ENCODE data around the gene POLR3G. TPM values are rescaled to one million over a fixed set of nuclear protein-coding genes. Genes with fewer than 3 reads are reported as not detected.

Gene POLR3G
- total and polyA plus RNA-seq, 7 donors, result 0.46 to 5.8 (median 1.8) TPM

DNA sequence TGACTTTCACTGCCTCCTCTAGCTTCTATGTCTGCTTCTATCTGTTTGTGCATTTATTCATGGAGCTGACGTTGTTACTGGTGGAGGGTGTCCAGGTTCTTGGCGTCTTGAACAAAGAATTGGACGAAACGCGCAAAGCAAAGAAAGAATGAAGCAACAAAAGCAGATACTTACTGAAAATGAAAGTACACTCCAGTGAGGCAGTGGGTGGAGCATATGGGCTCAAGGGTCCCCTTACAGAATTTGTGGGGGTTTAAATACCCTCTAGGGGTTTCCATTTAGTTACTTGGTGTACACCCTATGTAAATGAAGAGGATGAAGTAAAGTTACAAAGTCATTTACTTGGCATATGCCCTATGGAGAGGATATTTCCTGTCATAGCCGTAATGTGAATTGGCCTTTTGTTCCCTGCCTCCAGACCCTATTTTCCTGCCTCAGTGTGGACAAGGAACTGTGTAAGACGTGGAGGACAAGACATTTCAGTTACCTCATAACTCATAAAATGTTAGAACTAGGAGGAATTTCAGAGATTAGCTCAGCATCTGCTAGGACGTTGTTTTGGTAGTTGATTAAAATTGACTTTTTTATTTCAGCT is 3.1 kb downstream of the POLR3G start:
- Histone ChIP-seq H3K27me3 (no peaks in the 10 kb centered on the region), H3K4me1 (peaks cover 0 to 20% (median 16%) of the 10 kb centered on the region in 4 donors), H3K4me3 (peak overlapping the region in 1 of 4 donors; percentile 2), H3K36me3 (no peaks in the 10 kb centered on the region), H3K27ac (peak overlapping the region in 1 of 4 donors; percentile 36), H3K9me3 (no peaks in the 10 kb centered on the region)
- WGBS, 2 donors, result 87% methylated on average over 8 of the region's 8 CpGs
- no peak for DNase-seq
- TF ChIP-seq, protein P1, sequence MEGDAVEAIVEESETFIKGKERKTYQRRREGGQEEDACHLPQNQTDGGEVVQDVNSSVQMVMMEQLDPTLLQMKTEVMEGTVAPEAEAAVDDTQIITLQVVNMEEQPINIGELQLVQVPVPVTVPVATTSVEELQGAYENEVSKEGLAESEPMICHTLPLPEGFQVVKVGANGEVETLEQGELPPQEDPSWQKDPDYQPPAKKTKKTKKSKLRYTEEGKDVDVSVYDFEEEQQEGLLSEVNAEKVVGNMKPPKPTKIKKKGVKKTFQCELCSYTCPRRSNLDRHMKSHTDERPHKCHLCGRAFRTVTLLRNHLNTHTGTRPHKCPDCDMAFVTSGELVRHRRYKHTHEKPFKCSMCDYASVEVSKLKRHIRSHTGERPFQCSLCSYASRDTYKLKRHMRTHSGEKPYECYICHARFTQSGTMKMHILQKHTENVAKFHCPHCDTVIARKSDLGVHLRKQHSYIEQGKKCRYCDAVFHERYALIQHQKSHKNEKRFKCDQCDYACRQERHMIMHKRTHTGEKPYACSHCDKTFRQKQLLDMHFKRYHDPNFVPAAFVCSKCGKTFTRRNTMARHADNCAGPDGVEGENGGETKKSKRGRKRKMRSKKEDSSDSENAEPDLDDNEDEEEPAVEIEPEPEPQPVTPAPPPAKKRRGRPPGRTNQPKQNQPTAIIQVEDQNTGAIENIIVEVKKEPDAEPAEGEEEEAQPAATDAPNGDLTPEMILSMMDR (IDR thresholded peaks at IDR 0.05), result no peak
- no peak for TF ChIP-seq POLR2AphosphoS5 (IDR thresholded peaks at IDR 0.05)
- no peak for TF ChIP-seq POLR2A (IDR thresholded peaks at IDR 0.05)
- no peak for TF ChIP-seq EP300 (IDR thresholded peaks at IDR 0.05)
- intact Hi-C loops (cut with DNase I), result no loop called here

DNA sequence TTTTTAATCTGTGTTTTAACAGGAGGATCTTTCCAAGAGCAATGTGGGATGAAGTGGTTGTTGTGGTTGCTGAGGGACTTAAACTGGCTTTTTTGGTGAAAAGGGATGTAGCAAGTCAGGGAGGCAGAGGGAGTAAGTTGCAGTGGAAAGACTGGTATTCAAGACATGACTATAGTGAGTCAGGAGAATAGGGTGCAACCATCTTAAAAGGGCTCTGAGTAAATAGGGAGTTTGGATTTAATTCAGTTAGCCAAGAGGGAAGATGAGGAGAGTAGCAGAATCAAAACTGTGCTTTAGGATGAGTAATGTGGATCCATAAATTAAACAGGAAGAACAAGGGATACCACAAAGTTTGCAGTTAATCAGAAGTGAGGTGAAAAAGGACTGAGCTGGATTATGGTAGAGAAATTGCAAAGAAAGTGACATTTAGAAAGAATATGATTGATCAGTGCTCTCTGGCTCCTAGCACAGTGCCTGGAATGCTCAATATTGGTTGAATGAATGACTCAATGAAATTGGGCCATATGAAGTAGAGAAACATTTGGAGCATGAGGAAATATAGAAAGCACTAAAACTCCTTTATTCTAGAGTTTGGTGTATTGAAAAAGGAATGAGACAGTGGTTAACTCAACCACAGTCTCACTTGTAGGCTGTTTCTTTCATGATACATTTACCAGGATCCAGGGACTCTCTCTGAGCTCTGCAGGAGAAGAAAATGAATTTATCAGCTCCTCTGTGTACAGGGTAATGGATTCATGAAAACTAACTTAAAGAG is 5.1 kb downstream of the POLR3G start:
- intact Hi-C loops (cut with DNase I), result no loop called here
- Histone ChIP-seq H3K27me3 (no peaks in the 10 kb centered on the region), H3K4me1 (peaks cover 0 to 8% (median 6%) of the 10 kb centered on the region in 4 donors), H3K4me3 (no peak overlapping the region), H3K27ac (no peak overlapping the region), H3K36me3 (no peaks in the 10 kb centered on the region), H3K9me3 (no peaks in the 10 kb centered on the region)
- no peak for DNase-seq
- TF ChIP-seq POLR2A (IDR thresholded peaks at IDR 0.05), result no peak
- TF ChIP-seq, protein P1 (IDR thresholded peaks at IDR 0.05), result no peak
- TF ChIP-seq POLR2AphosphoS5 (IDR thresholded peaks at IDR 0.05), result no peak
- TF ChIP-seq EP300 (IDR thresholded peaks at IDR 0.05), result no peak

DNA sequence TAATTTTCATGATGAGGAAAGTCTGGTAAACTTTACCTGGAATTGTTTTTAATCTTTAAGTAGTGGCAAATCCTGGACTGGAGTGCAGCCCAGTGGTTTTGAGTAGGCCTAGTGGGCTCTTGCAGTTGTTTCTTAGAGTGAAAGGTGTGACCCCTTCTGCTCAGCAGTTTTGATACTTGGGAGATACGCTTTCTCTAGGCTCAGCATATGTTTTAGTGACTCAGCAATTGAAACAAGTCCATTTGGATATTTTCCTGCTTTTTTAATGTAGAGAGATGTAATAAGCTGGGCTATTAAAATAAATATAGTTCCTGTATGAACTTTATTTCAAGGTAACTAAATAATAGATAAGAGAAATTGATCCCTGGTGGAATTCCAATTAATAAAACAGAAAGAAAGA is 6.0 kb downstream of the POLR3G start:
- Histone ChIP-seq H3K9me3 (no peaks in the 10 kb centered on the region), H3K36me3 (no peaks in the 10 kb centered on the region), H3K4me3 (no peak overlapping the region), H3K4me1 (no peaks in the 10 kb centered on the region), H3K27ac (no peak overlapping the region), H3K27me3 (no peaks in the 10 kb centered on the region)
- intact Hi-C loops (cut with DNase I), result no loop called here
- no peak for DNase-seq
- no peak for TF ChIP-seq POLR2A (IDR thresholded peaks at IDR 0.05)
- TF ChIP-seq, protein P1 (IDR thresholded peaks at IDR 0.05), result no peak
- no peak for TF ChIP-seq POLR2AphosphoS5 (IDR thresholded peaks at IDR 0.05)
- no peak for TF ChIP-seq EP300 (IDR thresholded peaks at IDR 0.05)
- WGBS, 2 donors, result 93 to 95% methylated on average over 1 of the region's 1 CpG

DNA sequence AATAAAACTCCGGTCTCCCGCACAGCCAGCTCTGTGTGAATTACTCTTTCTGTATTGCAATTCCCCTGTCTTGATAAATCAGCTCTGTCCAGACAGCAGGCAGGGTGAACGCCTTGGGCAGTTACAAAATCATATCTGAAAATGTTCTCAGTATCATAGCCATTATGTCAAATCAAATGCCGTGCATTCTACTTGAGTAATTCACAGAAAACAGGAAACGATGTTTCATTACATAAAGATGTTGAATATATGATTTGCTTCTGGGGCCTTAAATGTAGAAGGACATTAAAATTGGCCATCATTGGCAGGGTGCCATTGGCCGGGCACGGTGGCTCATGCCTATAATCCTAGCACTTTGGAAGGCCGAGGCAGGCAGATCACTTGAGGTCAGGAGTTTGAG is 8.5 kb downstream of the POLR3G start:
- no peaks in the 10 kb centered on the region for H3K36me3 ChIP-seq
- intact Hi-C loops (cut with DNase I), result no loop called here
- no peaks in the 10 kb centered on the region for H3K9me3 ChIP-seq
- no peak overlapping the region for H3K27ac ChIP-seq
- H3K4me1 ChIP-seq, result no peaks in the 10 kb centered on the region
- H3K4me3 ChIP-seq, result no peak overlapping the region
- 92 to 94% methylated on average over 8 of the region's 8 CpGs for WGBS, 2 donors
- DNase-seq, result no peak
- no peaks in the 10 kb centered on the region for H3K27me3 ChIP-seq
- TF ChIP-seq POLR2AphosphoS5 (IDR thresholded peaks at IDR 0.05) (no peak), EP300 (IDR thresholded peaks at IDR 0.05) (no peak), POLR2A (IDR thresholded peaks at IDR 0.05) (no peak)
- TF ChIP-seq, protein P1 (IDR thresholded peaks at IDR 0.05), result no peak
